ENCODE data around the gene TAS2R1. TPM values are rescaled to one million over a fixed set of nuclear protein-coding genes. Genes with fewer than 3 reads are reported as not detected.

TAS2R1 gene
- total RNA-seq, 1 donor from 2014 or later, result not detected

DNA sequence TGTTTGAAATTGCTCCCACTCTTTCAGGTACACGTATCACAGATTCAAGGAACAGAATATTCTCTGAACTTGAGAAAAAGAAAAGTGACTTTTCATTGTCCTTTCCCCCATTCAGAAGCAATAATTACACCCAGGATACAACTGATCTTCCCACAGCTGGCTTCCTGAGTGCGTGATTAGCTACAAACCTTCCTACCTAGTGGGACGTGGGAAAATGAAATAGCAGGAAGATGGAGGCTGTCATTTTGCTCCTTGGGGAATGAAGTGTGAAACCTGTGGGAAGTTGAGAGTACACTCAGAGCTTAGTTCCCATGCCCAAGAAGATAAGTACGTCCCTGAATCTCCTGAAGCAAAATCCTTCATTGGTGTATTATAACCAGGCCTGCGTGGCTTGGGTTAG lies 2.6 kb downstream of the TAS2R1 start:
- Histone ChIP-seq H3K4me3 (ENCODE audit: low read depth, low read length) (no peak overlapping the region), H3K27me3 (ENCODE audit: control insufficient read depth, insufficient read depth, low read length) (no peaks in the 10 kb centered on the region), H3K36me3 (ENCODE audit: control insufficient read depth, insufficient read depth, low read length) (no peaks in the 10 kb centered on the region)
- DNase-seq (ENCODE audit: low read depth), result no peak
- TF ChIP-seq, protein P1, sequence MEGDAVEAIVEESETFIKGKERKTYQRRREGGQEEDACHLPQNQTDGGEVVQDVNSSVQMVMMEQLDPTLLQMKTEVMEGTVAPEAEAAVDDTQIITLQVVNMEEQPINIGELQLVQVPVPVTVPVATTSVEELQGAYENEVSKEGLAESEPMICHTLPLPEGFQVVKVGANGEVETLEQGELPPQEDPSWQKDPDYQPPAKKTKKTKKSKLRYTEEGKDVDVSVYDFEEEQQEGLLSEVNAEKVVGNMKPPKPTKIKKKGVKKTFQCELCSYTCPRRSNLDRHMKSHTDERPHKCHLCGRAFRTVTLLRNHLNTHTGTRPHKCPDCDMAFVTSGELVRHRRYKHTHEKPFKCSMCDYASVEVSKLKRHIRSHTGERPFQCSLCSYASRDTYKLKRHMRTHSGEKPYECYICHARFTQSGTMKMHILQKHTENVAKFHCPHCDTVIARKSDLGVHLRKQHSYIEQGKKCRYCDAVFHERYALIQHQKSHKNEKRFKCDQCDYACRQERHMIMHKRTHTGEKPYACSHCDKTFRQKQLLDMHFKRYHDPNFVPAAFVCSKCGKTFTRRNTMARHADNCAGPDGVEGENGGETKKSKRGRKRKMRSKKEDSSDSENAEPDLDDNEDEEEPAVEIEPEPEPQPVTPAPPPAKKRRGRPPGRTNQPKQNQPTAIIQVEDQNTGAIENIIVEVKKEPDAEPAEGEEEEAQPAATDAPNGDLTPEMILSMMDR (IDR thresholded peaks at IDR 0.05; ENCODE audit: insufficient read depth, low read length, poor library complexity, severe bottlenecking), result no peak

DNA sequence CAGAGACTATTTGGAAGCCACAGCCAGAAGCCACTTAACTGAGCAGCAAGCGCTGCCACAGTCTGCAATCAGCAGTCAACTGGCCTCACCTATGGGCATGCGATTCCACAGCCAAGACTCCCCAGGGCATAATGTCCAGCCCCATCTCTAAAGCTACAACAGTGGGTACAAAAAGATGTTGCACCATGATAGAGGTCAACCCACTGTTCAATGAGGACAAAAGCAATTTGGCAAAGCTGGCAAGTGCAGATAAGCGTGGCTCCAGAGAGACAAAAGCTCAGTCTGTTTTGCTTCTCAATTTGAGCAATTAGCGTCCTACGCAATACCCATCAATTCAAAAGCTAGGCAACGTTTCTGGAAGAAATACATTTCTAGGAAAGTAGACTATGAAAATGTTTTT lies 3.2 kb downstream of the TAS2R1 start:
- H3K4me3 ChIP-seq (ENCODE audit: low read depth, low read length), result no peak overlapping the region
- TF ChIP-seq, protein P1 (IDR thresholded peaks at IDR 0.05; ENCODE audit: insufficient read depth, low read length, poor library complexity, severe bottlenecking), result no peak
- H3K27me3 ChIP-seq (ENCODE audit: control insufficient read depth, insufficient read depth, low read length), result no peaks in the 10 kb centered on the region
- DNase-seq (ENCODE audit: low read depth), result no peak
- H3K36me3 ChIP-seq (ENCODE audit: control insufficient read depth, insufficient read depth, low read length), result no peaks in the 10 kb centered on the region

DNA sequence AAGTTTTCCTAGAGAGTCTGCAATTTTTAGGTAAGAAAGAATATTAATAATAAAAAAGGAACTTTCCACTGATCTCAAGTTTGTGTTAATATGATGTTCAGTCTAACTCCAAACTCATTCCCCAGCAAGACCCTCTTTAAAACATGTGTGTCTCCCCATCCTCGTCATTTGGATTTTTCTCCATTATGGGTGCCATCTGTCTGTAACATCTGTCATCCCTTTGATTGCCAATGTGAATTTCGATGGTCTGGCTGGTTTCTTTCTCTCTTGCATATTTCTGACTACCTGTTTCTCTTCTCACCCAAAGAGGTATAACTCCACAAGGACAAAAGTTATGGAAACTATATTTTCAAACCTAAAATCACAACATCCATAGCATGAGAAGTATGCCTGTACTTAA lies 4.4 kb downstream of the TAS2R1 start:
- Histone ChIP-seq H3K27me3 (ENCODE audit: control insufficient read depth, insufficient read depth, low read length) (no peaks in the 10 kb centered on the region), H3K36me3 (ENCODE audit: control insufficient read depth, insufficient read depth, low read length) (no peaks in the 10 kb centered on the region), H3K4me3 (ENCODE audit: low read depth, low read length) (no peak overlapping the region)
- no peak for DNase-seq (ENCODE audit: low read depth)
- TF ChIP-seq, protein P1 (IDR thresholded peaks at IDR 0.05; ENCODE audit: insufficient read depth, low read length, poor library complexity, severe bottlenecking), result no peak

DNA sequence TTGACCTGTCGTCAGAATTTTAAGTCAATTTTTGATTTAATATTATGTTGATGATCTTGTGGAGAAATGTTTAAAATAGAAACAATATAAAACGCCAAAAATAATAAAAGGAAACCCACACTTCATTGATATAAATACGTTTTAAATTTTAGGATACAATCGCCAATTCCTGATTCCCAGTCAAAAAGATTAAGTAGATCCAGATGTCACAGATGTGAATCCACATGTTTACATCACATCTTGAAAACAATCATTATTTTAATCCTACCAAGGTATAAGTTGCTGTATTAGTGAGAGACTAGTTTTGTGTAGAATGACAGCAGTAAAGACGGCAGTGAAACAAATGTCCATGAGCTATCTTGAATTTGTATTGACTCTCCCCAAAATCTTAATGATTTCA lies 4.9 kb downstream of the TAS2R1 start:
- H3K36me3 ChIP-seq (ENCODE audit: control insufficient read depth, insufficient read depth, low read length), result no peaks in the 10 kb centered on the region
- no peaks in the 10 kb centered on the region for H3K27me3 ChIP-seq (ENCODE audit: control insufficient read depth, insufficient read depth, low read length)
- TF ChIP-seq, protein P1 (IDR thresholded peaks at IDR 0.05; ENCODE audit: insufficient read depth, low read length, poor library complexity, severe bottlenecking), result no peak
- no peak overlapping the region for H3K4me3 ChIP-seq (ENCODE audit: low read depth, low read length)
- DNase-seq (ENCODE audit: low read depth), result no peak

DNA sequence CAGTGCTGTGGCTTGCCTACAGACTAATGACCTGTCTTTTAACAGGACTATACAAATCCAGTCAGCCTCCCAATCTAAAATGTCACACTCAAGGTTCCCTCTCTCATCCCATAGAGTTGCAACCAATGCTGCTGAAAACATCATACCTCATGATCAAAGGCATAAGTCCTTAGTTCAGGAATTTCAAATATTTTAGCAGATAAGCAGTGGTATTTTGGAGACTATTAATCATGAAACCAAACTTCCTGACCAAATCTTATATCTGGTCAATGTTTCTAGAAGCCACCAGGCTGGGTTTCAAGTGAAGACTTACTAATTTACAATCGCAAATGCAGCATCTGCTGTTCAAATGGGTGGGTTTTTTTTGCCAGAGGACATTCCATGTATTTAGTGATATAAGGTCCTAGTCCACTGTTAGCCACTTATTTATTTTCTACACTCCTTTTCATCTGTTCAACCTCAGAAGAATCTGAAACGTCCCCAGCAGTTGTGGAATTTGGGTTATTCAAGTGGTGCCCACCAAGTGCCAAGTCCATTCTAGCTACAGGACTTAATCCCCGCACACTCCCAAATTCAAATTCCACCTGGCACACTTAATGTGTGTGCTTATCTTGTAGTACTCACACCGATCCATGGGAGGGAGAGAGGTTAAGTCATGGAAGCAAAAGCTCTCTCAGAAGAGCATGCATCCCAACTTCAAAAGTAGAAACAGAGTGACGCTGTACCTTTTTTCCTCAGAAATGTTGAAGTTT lies 5.8 kb downstream of the TAS2R1 start:
- DNase-seq (ENCODE audit: low read depth), result no peak
- H3K4me3 ChIP-seq (ENCODE audit: low read depth, low read length), result no peak overlapping the region
- H3K27me3 ChIP-seq (ENCODE audit: control insufficient read depth, insufficient read depth, low read length), result no peaks in the 10 kb centered on the region
- TF ChIP-seq, protein P1 (IDR thresholded peaks at IDR 0.05; ENCODE audit: insufficient read depth, low read length, poor library complexity, severe bottlenecking), result no peak
- H3K36me3 ChIP-seq (ENCODE audit: control insufficient read depth, insufficient read depth, low read length), result no peaks in the 10 kb centered on the region

DNA sequence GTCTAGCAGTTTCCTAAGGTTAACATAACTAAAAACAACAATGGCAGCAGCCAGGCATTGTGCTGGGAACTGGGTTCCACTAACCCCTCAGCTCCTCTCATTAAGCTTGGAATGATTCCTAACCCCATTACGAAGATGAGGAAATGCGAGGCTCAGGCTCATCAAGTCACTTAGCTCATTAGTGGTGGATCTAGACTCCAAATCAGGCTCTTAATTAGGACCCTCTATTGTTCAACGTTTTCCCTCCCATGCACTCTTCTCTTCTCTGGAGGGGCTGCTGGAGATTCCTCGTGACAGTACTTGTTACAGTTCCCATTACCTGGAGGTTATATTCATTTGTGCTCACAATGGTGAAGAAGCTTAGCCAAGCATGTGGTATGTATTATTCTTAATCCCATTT lies 6.5 kb downstream of the TAS2R1 start:
- Histone ChIP-seq H3K36me3 (ENCODE audit: control insufficient read depth, insufficient read depth, low read length) (no peaks in the 10 kb centered on the region), H3K4me3 (ENCODE audit: low read depth, low read length) (no peak overlapping the region)

More for the DNA sequence above, 6.5 kb downstream of the TAS2R1 start:
- TF ChIP-seq, protein P1 (IDR thresholded peaks at IDR 0.05; ENCODE audit: insufficient read depth, low read length, poor library complexity, severe bottlenecking), result no peak
- no peak for DNase-seq (ENCODE audit: low read depth)
- no peaks in the 10 kb centered on the region for H3K27me3 ChIP-seq (ENCODE audit: control insufficient read depth, insufficient read depth, low read length)

All from kidney epithelial cell (primary cell).